Naive B cell (primary cell): ENCODE data around the gene SGSH. TPM values are rescaled to one million over a fixed set of nuclear protein-coding genes. Genes with fewer than 3 reads are reported as not detected.

Experiments
- ATAC-seq, 2 donors: fragments of 150-1000 bp; cut with Tn5 transposase; 2 replicates each; pipeline ENCODE4 v1.10.0; 2021; ENCODE audit warnings: low read depth in 2 of 2, mild to moderate bottlenecking in 2 of 2, moderate library complexity in 2 of 2
- DNase-seq: peaks from one replicate; pipeline ENCODE4 v3.0.0; 2022
- H3K27ac Mint-ChIP-seq, 6 donors: one replicate each; pipeline ENCODE4 v1.8.0; 2020 to 2022; ENCODE audit warnings: mild to moderate bottlenecking in 6 of 6, mixed read lengths in 6 of 6, moderate library complexity in 5 of 6, inconsistent platforms in 2 of 6
- H3K27me3 Mint-ChIP-seq, 3 donors: one replicate each; pipeline ENCODE4 v1.8.0; 2021 to 2022; ENCODE audit warnings: mixed read lengths in 3 of 3, mild to moderate bottlenecking in 1 of 3
- H3K36me3 Mint-ChIP-seq, 2 donors: one replicate each; pipeline ENCODE4 v1.8.0; 2020 to 2022; ENCODE audit warnings: mixed read lengths in 2 of 2, inconsistent platforms in 1 of 2, mild to moderate bottlenecking in 1 of 2
- H3K4me1 Mint-ChIP-seq, 3 donors: one replicate each; pipeline ENCODE4 v1.8.0; 2020 to 2022; ENCODE audit warnings: mixed read lengths in 3 of 3, inconsistent platforms in 1 of 3, mild to moderate bottlenecking in 1 of 3, moderate library complexity in 1 of 3
- H3K4me3 Mint-ChIP-seq, 8 donors: one replicate each; pipeline ENCODE4 v1.8.0; 2020 to 2022; ENCODE audit warnings: mild to moderate bottlenecking in 8 of 8, mixed read lengths in 8 of 8, moderate library complexity in 8 of 8, inconsistent platforms in 2 of 8
- H3K9me3 Mint-ChIP-seq, 7 donors: one replicate each; pipeline ENCODE4 v1.8.0; 2020 to 2022; ENCODE audit warnings: mixed read lengths in 7 of 7, mild to moderate bottlenecking in 5 of 7, inconsistent platforms in 2 of 7, moderate library complexity in 1 of 7
- polyA plus RNA-seq, 6 donors: library from polyadenylated mRNA; unstranded; fragments of 300-500 nt; fragmentation: Illumina TruSeq; gene quantifications; one replicate each; pipeline ENCODE4 v1.2.3, GENCODE V29; 2021; ENCODE audit warnings: low read depth in 6 of 6

Gene SGSH
- polyA plus RNA-seq, 6 donors from 2014 or later: 12.3 to 38.5 (median 22.4) TPM

GRCh38 chr17:80191865-80192661 lies 28.1 kb downstream of the SGSH start:
- peaks cover 0 to 9% of the 10 kb centered on the region in 2 donors for H3K36me3 Mint-ChIP-seq
- ATAC-seq (no peak), DNase-seq (no peak)
- H3K4me3 Mint-ChIP-seq: no peak overlapping the region
- no peaks in the 10 kb centered on the region for H3K4me1 Mint-ChIP-seq
- H3K27ac Mint-ChIP-seq: no peak overlapping the region
- H3K9me3 Mint-ChIP-seq: no peaks in the 10 kb centered on the region
- peaks cover 14 to 36% (median 30%) of the 10 kb centered on the region in 3 donors for H3K27me3 Mint-ChIP-seq

DNA sequence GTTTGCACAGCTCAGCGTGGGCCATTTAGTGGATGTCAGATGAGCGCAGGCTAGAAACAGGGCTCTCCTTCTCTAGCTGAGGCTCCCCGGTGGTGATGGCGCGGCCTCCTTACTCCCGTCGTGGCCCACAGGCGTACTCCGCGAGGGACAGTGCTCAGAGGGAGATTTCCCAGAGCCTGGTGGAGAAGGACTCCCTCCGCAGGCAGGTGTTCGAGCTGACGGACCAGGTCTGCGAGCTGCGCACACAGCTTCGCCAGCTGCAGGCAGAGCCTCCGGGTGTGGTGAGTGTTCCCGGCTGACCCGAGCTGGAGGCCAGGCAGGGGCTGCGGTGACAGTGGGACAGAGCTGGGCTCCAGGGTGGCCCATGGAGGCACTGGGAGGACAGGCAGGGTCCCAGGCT lies 28.9 kb downstream of the SGSH start:
- Mint-ChIP-seq H3K4me1 (no peaks in the 10 kb centered on the region), H3K27me3 (peaks cover 13 to 36% (median 29%) of the 10 kb centered on the region in 3 donors), H3K36me3 (peaks cover 0 to 9% of the 10 kb centered on the region in 2 donors), H3K27ac (no peak overlapping the region), H3K9me3 (no peaks in the 10 kb centered on the region), H3K4me3 (no peak overlapping the region)
- no peak for DNase-seq
- no peak for ATAC-seq

GRCh38 chr17:80190716-80191115 lies 29.4 kb downstream of the SGSH start:
- H3K36me3 Mint-ChIP-seq: peaks cover 0 to 9% of the 10 kb centered on the region in 2 donors
- H3K4me3 Mint-ChIP-seq: no peak overlapping the region
- no peak overlapping the region for H3K27ac Mint-ChIP-seq
- ATAC-seq: no peak
- peaks cover 9 to 36% (median 25%) of the 10 kb centered on the region in 3 donors for H3K27me3 Mint-ChIP-seq
- H3K9me3 Mint-ChIP-seq: no peaks in the 10 kb centered on the region
- H3K4me1 Mint-ChIP-seq: no peaks in the 10 kb centered on the region
- DNase-seq: no peak

DNA sequence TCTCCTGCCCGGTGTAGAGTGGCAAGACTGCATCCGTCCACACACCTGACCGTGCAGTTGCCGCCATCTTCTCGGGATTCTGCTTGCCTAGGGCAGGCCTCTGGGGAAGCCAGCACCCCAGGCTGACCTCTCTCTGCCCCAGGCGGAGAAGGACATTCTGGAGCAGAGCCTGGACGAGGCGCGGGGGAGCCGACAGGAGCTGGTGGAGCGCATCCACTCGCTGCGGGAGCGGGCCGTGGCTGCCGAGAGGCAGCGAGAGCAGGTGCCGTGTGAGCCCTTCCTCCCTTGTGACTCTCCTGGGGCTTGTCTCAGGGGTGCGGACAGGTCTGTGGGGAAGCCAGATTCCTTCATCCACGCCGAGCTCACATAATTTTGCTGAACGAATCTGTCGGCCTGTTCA lies 30.5 kb downstream of the SGSH start:
- peaks cover 9 to 33% (median 25%) of the 10 kb centered on the region in 3 donors for H3K27me3 Mint-ChIP-seq
- H3K4me3 Mint-ChIP-seq: no peak overlapping the region
- no peak overlapping the region for H3K27ac Mint-ChIP-seq
- no peaks in the 10 kb centered on the region for H3K4me1 Mint-ChIP-seq
- ATAC-seq (no peak), DNase-seq (no peak)
- peaks cover 0 to 9% of the 10 kb centered on the region in 2 donors for H3K36me3 Mint-ChIP-seq
- H3K9me3 Mint-ChIP-seq: no peaks in the 10 kb centered on the region

- H3K27ac Mint-ChIP-seq: peak overlapping the region in 1 of 6 donors; percentile 23
- peaks cover 5 to 23% (median 22%) of the 10 kb centered on the region in 3 donors for H3K27me3 Mint-ChIP-seq
- H3K4me3 Mint-ChIP-seq: no peak overlapping the region
- ATAC-seq (no peak), DNase-seq (no peak)
- H3K36me3 Mint-ChIP-seq: no peaks in the 10 kb centered on the region
- no peaks in the 10 kb centered on the region for H3K4me1 Mint-ChIP-seq
- no peaks in the 10 kb centered on the region for H3K9me3 Mint-ChIP-seq
Measured at GRCh38 chr17:80187515-80187941, 32.6 kb downstream of the SGSH start.

DNA sequence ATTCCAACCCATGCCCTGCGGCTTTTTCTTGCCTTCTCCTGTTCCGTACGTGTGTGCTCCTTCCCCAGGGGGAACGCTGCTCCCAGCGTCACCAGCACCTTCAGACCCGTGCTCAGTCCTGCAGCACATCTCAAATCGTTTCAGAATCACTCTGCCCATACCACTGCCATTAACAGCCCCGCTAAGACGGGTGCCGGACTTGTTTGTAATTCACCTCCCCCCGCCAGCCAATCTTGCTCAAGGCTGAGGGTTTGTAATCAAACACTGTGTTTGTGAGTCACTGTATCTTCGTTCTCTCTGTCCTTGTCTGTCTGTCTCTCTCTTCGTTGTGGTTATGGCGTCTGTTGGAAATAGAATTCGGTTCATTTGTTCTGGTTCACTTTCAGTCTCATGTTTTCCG lies 33.0 kb downstream of the SGSH start:
- Mint-ChIP-seq H3K27ac (peak overlapping the region in 1 of 6 donors; percentile 23), H3K4me3 (no peak overlapping the region), H3K27me3 (peaks cover 3 to 24% (median 21%) of the 10 kb centered on the region in 3 donors), H3K9me3 (no peaks in the 10 kb centered on the region), H3K4me1 (no peaks in the 10 kb centered on the region), H3K36me3 (no peaks in the 10 kb centered on the region)
- ATAC-seq (no peak), DNase-seq (no peak)

DNA sequence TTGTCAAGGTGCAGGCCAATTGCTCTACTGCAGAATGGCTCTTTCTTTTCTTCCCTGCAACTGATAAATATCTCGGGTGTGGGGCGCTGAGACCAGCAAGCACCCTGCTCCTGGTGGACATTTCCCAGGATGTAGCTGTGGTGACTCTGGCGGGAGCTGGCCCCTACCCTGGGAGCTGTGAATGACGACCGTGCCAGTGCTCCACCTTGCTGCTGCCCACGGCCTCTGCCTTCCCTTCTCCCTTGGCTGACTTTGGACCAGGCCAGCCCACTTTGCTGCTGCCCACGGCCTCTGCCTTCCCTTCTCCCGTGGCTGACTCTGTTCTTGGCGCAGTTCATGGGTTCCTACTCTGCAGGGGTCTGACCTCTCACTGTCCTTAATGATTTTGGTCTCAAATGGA lies 34.2 kb downstream of the SGSH start:
- DNase-seq (no peak), ATAC-seq (no peak)
- Mint-ChIP-seq H3K27me3 (peaks cover 0 to 22% (median 20%) of the 10 kb centered on the region in 3 donors), H3K36me3 (no peaks in the 10 kb centered on the region), H3K4me1 (no peaks in the 10 kb centered on the region), H3K4me3 (no peak overlapping the region), H3K27ac (peak overlapping the region in 2 of 6 donors; percentile 4 to 60), H3K9me3 (no peaks in the 10 kb centered on the region)

DNA sequence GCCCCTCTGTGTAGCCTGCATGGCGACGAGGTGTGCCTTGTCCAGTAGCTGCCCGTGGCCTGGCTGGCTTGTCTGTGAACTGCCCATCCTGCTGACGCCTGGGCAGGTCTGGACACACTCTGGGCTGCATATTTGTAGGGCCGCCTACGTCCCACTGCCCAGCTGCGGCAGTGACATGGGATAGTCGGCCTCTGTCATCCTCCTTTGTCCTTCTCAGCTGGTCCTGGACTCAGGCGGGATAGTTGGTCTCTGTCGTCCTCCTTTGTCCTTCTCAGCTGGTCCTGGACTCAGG lies 35.8 kb downstream of the SGSH start:
- no peak overlapping the region for H3K27ac Mint-ChIP-seq
- peaks cover 0 to 15% (median 11%) of the 10 kb centered on the region in 3 donors for H3K27me3 Mint-ChIP-seq
- no peak overlapping the region for H3K4me3 Mint-ChIP-seq
- no peaks in the 10 kb centered on the region for H3K4me1 Mint-ChIP-seq
- no peaks in the 10 kb centered on the region for H3K9me3 Mint-ChIP-seq
- H3K36me3 Mint-ChIP-seq: no peaks in the 10 kb centered on the region
- ATAC-seq: no peak
- DNase-seq: no peak

DNA sequence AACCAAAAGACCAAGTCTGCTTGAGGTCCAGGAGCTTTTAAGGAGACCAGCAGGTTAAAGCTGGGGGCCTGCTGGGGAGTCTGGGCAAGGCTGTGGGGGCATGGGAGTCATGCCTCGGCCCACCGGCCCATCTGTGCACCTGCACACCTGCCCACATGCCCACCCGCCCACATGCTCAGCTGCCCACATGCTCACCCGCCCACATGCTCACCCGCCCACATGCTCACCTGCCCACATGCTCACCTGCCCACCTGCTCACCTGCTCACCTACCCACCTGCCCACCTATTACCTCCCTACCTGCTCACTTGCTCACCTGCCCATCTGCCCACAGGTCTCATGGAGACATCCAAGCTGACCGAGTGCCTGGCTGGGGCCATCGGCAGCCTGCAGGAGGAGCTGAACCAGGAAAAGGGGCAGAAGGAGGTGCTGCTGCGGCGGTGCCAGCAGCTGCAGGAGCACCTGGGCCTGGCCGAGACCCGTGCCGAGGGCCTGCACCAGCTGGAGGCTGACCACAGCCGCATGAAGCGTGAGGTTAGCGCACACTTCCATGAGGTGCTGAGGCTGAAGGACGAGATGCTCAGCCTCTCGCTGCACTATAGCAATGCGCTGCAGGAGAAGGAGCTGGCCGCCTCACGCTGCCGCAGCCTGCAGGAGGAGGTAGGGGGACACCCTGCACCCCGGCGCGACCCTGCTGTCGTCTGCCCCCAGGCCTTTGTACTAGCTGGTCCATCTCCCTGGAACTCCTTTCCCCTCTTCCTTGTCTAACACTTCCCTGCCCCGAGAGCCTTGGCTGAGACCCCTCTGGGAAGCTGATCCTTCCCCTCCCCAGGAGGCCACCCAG lies 36.3 kb downstream of the SGSH start:
- DNase-seq (no peak), ATAC-seq (no peak)
- Mint-ChIP-seq H3K4me3 (no peak overlapping the region), H3K27me3 (peaks cover 0 to 15% (median 11%) of the 10 kb centered on the region in 3 donors), H3K4me1 (no peaks in the 10 kb centered on the region), H3K36me3 (no peaks in the 10 kb centered on the region), H3K9me3 (no peaks in the 10 kb centered on the region), H3K27ac (no peak overlapping the region)

DNA sequence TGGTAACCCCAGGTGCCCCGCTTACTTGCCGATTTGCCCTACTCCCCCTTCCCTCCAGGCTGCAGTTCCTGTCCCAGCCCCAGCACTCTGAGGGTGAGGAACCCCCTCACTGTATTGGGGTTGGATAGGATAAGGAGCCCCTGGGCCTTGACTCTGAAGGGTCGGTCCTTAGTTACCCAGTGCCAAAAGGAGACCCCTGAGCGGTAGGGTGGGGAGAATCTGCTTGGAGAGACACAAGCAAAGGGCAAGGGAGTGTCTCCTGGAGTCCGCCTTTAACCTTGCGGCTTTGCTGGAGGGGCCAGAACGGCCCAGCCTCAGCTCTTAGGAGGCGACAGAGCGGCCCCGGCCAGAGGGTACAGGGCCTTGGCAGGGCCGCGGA lies 37.3 kb downstream of the SGSH start:
- Mint-ChIP-seq H3K9me3 (no peaks in the 10 kb centered on the region), H3K4me3 (peak overlapping the region in 1 of 8 donors; percentile 47), H3K27me3 (peaks cover 0 to 15% (median 11%) of the 10 kb centered on the region in 3 donors), H3K36me3 (no peaks in the 10 kb centered on the region), H3K4me1 (no peaks in the 10 kb centered on the region), H3K27ac (no peak overlapping the region)
- ATAC-seq (no peak), DNase-seq (no peak)

DNA sequence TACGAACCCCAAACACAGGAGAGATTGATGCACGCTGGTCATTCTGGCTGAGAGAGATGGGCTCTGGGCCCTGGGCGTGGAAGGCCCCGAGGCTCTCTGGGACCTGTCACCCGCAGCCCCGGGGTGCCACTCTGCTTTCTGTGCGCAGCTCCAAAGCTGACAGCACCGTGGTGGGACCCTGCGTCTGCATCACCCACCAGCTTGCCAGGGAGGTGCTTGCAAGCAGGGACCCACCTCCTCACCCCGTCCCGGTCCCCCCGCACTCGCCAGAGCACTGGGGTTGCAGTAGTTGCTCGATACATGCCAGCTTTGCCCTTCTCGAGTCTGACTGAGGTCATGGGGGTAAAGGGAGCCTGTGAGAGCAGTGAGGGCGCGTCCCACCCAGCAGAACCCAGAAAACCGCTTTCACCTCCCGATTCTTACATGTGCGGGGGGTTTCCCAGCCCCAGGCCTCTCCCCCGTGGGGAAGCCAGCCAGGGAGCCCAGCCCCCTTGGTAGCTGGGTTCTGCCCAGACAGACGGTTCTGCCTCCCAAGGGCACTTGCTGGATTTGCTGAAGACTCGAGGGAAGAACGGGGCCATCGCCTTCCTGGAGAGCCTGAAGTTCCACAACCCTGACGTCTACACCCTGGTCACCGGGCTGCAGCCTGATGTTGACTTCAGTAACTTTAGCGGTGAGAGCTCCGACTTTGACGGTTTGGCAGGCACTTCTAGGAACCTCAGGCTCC lies 37.9 kb downstream of the SGSH start:
- ATAC-seq: no peak
- H3K4me1 Mint-ChIP-seq: no peaks in the 10 kb centered on the region
- no peak overlapping the region for H3K27ac Mint-ChIP-seq
- no peaks in the 10 kb centered on the region for H3K36me3 Mint-ChIP-seq
- H3K4me3 Mint-ChIP-seq: no peak overlapping the region
- H3K27me3 Mint-ChIP-seq: peaks cover 0 to 15% (median 11%) of the 10 kb centered on the region in 3 donors
- no peaks in the 10 kb centered on the region for H3K9me3 Mint-ChIP-seq
- no peak for DNase-seq

- DNase-seq: no peak
- Mint-ChIP-seq H3K4me3 (no peak overlapping the region), H3K27ac (no peak overlapping the region), H3K27me3 (peaks cover 0 to 15% (median 11%) of the 10 kb centered on the region in 3 donors), H3K9me3 (no peaks in the 10 kb centered on the region), H3K4me1 (no peaks in the 10 kb centered on the region), H3K36me3 (no peaks in the 10 kb centered on the region)
- ATAC-seq: no peak
Measured at GRCh38 chr17:80181431-80181830, 38.7 kb downstream of the SGSH start.

- ATAC-seq: no peak
- no peak for DNase-seq
- Mint-ChIP-seq H3K27me3 (peaks cover 0 to 19% (median 11%) of the 10 kb centered on the region in 3 donors), H3K4me1 (no peaks in the 10 kb centered on the region), H3K4me3 (no peak overlapping the region), H3K27ac (no peak overlapping the region), H3K9me3 (no peaks in the 10 kb centered on the region), H3K36me3 (no peaks in the 10 kb centered on the region)
Measured at GRCh38 chr17:80180192-80180591, 39.9 kb downstream of the SGSH start.
